Bronchial epithelial cell (primary cell): ENCODE results near the gene AKT3. TPM values are rescaled to one million over a fixed set of nuclear protein-coding genes. Genes with fewer than 3 reads are reported as not detected.
A peak's percentile ranks its signal among the peaks of the same experiment; 100 is the strongest.

Experiments
- DNase-seq: peaks from one replicate; pipeline ENCODE4 v3.0.0-alpha.2; 2010; ENCODE audit warnings: low read depth
- FAIRE-seq: peaks from 2 replicates; lab custom pipeline; 2011; peaks lifted over from hg19 to GRCh38; lab: Jason Lieb, UNC
- H3K27me3 ChIP-seq: 2 replicates; pipeline ENCODE4 v1.5.1; 2011; ENCODE audit warnings: low read length; ENCODE audit not compliant: control insufficient read depth, insufficient read depth
- H3K36me3 ChIP-seq: 2 replicates; pipeline ENCODE4 v1.5.1; 2011; ENCODE audit warnings: low read length; ENCODE audit not compliant: control insufficient read depth, insufficient read depth
- H3K4me3 ChIP-seq: 2 replicates; pipeline ENCODE4 v1.5.1; 2011; ENCODE audit warnings: mild to moderate bottlenecking, low read depth, low read length, control low read depth
- CTCF ChIP-seq: IDR thresholded peaks from 2 replicates; pipeline ENCODE4 v1.5.1; 2011; ENCODE audit warnings: mild to moderate bottlenecking, moderate library complexity, low read length, control low read depth, inconsistent platforms; ENCODE audit not compliant: insufficient read depth, severe bottlenecking
- total RNA-seq: library from RNA; depleted of rRNA; stranded (reverse); fragments of >200 nt; gene quantifications from 2 replicates; pipeline ENCODE4 v1.2.1, GENCODE V29; 2014

The AKT3 gene
- total RNA-seq, 1 donor from 2014 or later, result 7.9 TPM

DNA sequence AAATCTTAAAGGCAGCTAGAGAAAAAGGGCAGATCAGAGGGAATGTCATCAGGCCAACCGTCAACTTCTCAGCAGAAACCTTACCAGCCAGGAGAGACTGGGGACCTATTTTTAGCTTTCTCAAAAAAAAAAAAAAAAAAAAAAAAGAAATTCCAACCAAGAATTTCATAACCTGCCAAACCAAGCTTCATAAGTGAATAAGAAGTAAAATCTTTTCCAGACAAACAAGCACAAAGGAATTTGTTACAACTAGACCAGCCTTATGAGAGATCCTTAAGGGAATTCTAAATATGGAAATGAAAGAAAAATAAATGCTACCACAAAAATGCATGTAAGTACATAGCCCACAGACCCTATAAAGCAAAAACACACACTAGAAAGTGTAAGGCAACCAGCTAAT lies 267.7 kb downstream of the AKT3 start:
- no peak for DNase-seq
- Histone ChIP-seq H3K27me3 (no peaks in the 10 kb centered on the region), H3K36me3 (no peaks in the 10 kb centered on the region), H3K4me3 (no peak overlapping the region)
- TF ChIP-seq CTCF, result no peak
- FAIRE-seq, result no peak

DNA sequence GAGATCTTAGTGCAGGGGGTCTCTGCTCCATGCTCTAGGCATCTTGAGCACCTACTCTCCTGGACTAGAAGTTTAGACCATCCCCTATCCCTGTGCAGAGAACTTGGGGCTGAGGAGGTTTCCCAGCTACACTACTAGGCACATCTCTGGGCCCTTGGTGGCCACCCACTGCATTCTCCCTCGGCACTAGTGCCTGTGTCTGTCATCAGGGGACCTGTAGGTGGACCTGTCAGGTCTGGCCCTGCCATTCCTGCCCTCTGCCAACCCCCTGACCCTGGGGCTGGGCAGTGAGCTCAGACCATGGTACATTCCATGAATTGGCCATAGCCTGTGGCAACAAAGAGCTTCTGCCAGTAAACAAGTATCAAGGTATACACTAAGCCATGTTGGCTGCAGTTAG lies 269.1 kb downstream of the AKT3 start:
- no peaks in the 10 kb centered on the region for H3K27me3 ChIP-seq
- TF ChIP-seq CTCF, result no peak
- FAIRE-seq (no peak), DNase-seq (no peak)
- no peaks in the 10 kb centered on the region for H3K36me3 ChIP-seq
- no peak overlapping the region for H3K4me3 ChIP-seq

DNA sequence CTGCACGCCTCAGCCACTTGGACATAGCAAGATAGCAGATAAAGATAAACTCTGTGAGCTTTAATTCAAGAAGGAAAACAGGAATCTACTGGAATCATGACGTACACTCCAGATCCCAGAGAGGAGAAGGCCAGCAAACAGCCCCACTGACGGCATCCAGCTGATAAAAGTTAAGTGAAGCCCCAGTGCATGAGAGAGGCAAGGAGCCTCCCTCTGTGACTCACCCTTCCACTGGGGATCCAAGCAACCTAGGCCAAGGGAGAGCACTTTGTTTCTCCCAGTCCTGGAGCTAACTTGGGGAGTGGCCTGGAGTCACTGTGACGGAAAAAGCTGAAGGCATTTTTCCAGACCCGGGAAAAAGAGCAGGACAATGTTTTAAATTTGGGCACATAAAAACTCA lies 270.0 kb downstream of the AKT3 start:
- no peaks in the 10 kb centered on the region for H3K36me3 ChIP-seq
- H3K4me3 ChIP-seq, result no peak overlapping the region
- no peaks in the 10 kb centered on the region for H3K27me3 ChIP-seq
- peak; percentile 50 for FAIRE-seq
- no peak for DNase-seq
- no peak for TF ChIP-seq CTCF

GRCh38 chr1:243575070-243575469 lies 275.0 kb downstream of the AKT3 start:
- H3K36me3 ChIP-seq, result no peaks in the 10 kb centered on the region
- no peak overlapping the region for H3K4me3 ChIP-seq
- TF ChIP-seq CTCF, result no peak
- FAIRE-seq (no peak), DNase-seq (no peak)
- H3K27me3 ChIP-seq, result no peaks in the 10 kb centered on the region

DNA sequence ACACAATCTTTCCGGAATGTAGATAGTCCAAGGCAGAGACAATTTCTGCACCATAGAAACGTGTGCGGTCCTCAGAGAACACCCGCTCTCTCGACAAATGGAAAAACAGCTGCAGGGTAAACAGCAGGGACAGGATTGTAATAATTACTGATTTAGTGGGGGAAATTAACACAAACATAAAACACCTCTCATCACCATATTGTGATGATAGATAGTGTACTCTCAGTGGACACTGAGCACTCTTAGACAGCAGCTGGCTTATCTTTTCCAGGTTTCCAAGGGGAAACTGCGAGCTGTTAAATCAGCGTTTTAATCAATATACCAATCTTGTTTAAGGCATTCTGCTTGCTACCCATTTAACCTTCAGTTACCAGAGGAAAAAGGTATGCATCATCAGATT lies 277.1 kb downstream of the AKT3 start:
- Histone ChIP-seq H3K27me3 (no peaks in the 10 kb centered on the region), H3K36me3 (no peaks in the 10 kb centered on the region), H3K4me3 (no peak overlapping the region)
- no peak for TF ChIP-seq CTCF
- FAIRE-seq, result no peak
- no peak for DNase-seq

DNA sequence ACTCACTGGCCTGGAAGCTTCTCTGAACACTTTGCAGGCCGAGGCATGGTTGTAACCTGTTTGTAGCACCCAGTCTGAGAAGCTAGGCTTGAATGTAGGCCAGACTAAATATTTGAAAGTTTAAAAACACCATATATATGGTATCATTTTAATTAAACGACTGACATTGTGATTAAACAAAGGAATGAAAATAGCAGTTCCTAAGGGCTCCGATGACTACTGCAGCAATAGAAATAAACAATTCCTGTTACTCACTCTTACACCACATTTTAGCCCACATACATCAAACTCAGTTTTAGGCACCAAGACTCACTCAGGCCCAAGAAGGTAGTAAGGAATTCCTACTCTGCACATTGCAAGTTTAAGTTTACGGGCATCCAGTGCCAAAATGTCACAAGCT lies 281.2 kb downstream of the AKT3 start:
- Histone ChIP-seq H3K4me3 (no peak overlapping the region), H3K36me3 (no peaks in the 10 kb centered on the region), H3K27me3 (no peaks in the 10 kb centered on the region)
- no peak for TF ChIP-seq CTCF
- DNase-seq, result peak; percentile 39
- FAIRE-seq, result no peak
